ENCODE results near the gene NKAPL. TPM values are rescaled to one million over a fixed set of nuclear protein-coding genes. Genes with fewer than 3 reads are reported as not detected.

The NKAPL gene
- total and polyA plus RNA-seq, 2 of the 13 experiments (the other 11 are each of a cell fraction or from before 2014, with no cell fraction given) = not detected

DNA sequence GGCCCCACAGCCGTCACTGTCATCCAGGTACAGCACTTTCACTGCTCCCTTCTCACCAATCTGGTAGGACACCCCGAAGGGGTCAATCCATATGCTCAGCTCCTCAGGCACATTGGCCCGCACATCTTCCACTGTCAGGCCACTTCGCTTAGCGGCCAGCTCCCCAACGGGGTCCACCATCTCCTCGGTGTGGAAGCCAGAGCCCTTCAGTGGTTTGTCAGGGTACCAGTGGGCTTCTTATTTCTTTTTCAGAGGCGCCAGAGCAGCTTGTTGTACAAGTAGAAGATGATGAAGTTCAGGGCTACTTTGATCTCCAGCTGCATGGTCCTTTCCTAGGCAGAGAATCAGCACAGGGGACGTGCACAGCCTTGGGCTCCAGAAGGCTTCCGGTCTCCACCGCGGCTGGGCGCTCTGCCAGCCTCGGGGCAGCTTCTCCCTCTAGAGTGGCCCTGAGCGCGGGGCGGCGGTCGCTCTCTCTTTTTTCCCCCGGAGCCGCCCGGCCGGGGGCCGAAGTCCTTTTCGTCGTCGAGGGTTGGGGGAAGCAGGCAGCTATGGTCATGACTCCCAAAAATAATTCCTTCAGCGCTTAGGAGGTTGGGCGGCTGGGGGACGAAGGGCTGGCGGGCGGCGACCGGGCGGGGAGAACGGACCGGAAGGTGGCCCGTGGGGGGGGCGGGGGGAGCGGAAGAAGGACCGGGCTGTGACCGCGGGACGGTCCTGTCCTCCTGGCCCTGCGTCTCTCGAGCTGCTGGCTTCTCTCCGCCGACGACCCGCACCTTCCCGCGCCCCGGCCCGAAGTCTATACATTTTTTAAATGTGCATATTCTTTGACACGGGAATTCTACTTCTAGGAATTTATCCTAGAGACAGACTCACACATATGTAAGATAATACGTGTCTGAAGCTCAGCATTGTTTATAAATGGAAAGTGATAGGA, 40.5 kb upstream of the NKAPL start (continued):
- TF ChIP-seq ZNF382 (CRISPR knock-in tag; IDR thresholded peaks at IDR 0.05; ENCODE audit: borderline replicate concordance) (no peak), POLR2AphosphoS2 (IDR thresholded peaks at IDR 0.05; ENCODE audit: low read depth, low read length) (no peak), ZFY (CRISPR knock-in tag; IDR thresholded peaks at IDR 0.05) (peak; percentile 71), TFDP2 (CRISPR knock-in tag; IDR thresholded peaks at IDR 0.05) (peak; percentile 87), KMT2B (CRISPR knock-in tag; IDR thresholded peaks at IDR 0.05) (peak; percentile 78; the same call in 1 of the 2 replicates), ZNF781 (CRISPR knock-in tag; IDR thresholded peaks at IDR 0.05; ENCODE audit: borderline replicate concordance, not compliant biosample characterization) (peak; percentile 22), ISL2 (CRISPR knock-in tag; IDR thresholded peaks at IDR 0.05) (0 out of 2 replicates have a peak, but pooled peaks have one; percentile 58), PRMT3 (CRISPR knock-in tag; IDR thresholded peaks at IDR 0.05; ENCODE audit: borderline replicate concordance, low read depth) (no peak), ZNF616 (CRISPR knock-in tag; IDR thresholded peaks at IDR 0.05; ENCODE audit: low read depth) (no peak), FOXM1 (CRISPR knock-in tag; IDR thresholded peaks at IDR 0.05) (no peak), MLX (CRISPR knock-in tag; IDR thresholded peaks at IDR 0.05) (no peak), KAT2B (IDR thresholded peaks at IDR 0.05; ENCODE audit: borderline replicate concordance, low read depth, low read length) (no peak)
- TF ChIP-seq, protein P1, sequence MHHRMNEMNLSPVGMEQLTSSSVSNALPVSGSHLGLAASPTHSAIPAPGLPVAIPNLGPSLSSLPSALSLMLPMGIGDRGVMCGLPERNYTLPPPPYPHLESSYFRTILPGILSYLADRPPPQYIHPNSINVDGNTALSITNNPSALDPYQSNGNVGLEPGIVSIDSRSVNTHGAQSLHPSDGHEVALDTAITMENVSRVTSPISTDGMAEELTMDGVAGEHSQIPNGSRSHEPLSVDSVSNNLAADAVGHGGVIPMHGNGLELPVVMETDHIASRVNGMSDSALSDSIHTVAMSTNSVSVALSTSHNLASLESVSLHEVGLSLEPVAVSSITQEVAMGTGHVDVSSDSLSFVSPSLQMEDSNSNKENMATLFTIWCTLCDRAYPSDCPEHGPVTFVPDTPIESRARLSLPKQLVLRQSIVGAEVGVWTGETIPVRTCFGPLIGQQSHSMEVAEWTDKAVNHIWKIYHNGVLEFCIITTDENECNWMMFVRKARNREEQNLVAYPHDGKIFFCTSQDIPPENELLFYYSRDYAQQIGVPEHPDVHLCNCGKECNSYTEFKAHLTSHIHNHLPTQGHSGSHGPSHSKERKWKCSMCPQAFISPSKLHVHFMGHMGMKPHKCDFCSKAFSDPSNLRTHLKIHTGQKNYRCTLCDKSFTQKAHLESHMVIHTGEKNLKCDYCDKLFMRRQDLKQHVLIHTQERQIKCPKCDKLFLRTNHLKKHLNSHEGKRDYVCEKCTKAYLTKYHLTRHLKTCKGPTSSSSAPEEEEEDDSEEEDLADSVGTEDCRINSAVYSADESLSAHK (CRISPR knock-in tag; IDR thresholded peaks at IDR 0.05; ENCODE audit: borderline replicate concordance) = no peak
- TF ChIP-seq, protein P2, sequence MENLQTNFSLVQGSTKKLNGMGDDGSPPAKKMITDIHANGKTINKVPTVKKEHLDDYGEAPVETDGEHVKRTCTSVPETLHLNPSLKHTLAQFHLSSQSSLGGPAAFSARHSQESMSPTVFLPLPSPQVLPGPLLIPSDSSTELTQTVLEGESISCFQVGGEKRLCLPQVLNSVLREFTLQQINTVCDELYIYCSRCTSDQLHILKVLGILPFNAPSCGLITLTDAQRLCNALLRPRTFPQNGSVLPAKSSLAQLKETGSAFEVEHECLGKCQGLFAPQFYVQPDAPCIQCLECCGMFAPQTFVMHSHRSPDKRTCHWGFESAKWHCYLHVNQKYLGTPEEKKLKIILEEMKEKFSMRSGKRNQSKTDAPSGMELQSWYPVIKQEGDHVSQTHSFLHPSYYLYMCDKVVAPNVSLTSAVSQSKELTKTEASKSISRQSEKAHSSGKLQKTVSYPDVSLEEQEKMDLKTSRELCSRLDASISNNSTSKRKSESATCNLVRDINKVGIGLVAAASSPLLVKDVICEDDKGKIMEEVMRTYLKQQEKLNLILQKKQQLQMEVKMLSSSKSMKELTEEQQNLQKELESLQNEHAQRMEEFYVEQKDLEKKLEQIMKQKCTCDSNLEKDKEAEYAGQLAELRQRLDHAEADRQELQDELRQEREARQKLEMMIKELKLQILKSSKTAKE (CRISPR knock-in tag; IDR thresholded peaks at IDR 0.05; ENCODE audit: borderline replicate concordance) = no peak
- TF ChIP-seq, protein P3, sequence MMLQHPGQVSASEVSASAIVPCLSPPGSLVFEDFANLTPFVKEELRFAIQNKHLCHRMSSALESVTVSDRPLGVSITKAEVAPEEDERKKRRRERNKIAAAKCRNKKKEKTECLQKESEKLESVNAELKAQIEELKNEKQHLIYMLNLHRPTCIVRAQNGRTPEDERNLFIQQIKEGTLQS (CRISPR knock-in tag; IDR thresholded peaks at IDR 0.05) = no peak

Measured in HepG2 (cell line).